Thymus (tissue), 11 donors: Measurements from ENCODE around the gene ZNF674. TPM values are rescaled to one million over a fixed set of nuclear protein-coding genes. Genes with fewer than 3 reads are reported as not detected.
A peak's percentile ranks its signal among the peaks of the same experiment; 100 is the strongest.

ENCODE experiments used
- DNase-seq, 9 donors: peaks; one replicate each; pipeline ENCODE4 v3.0.0-alpha.2; 2013; ENCODE audit warnings: low spot score in 9 of 9, low read depth in 6 of 9, missing footprints in 1 of 9
- H3K27ac ChIP-seq, 2 donors: one replicate each; pipeline ENCODE4 v1.5.1; 2013; ENCODE audit warnings: control low read depth in 1 of 2, low read depth in 1 of 2, low read length in 1 of 2, mild to moderate bottlenecking in 1 of 2, moderate library complexity in 1 of 2
- H3K27me3 ChIP-seq, 2 donors: one replicate each; pipeline ENCODE4 v1.5.1; 2013; ENCODE audit warnings: low read length in 1 of 2; ENCODE audit not compliant: control insufficient read depth in 2 of 2, insufficient read depth in 1 of 2
- H3K36me3 ChIP-seq, 2 donors: one replicate each; pipeline ENCODE4 v1.5.1; 2013; ENCODE audit warnings: low read length in 1 of 2, mild to moderate bottlenecking in 1 of 2, moderate library complexity in 1 of 2; ENCODE audit not compliant: control insufficient read depth in 2 of 2, insufficient read depth in 2 of 2
- H3K4me1 ChIP-seq, 2 donors: one replicate each; pipeline ENCODE4 v1.5.1; 2013; ENCODE audit warnings: low read length in 2 of 2; ENCODE audit not compliant: control insufficient read depth in 2 of 2, insufficient read depth in 2 of 2
- H3K4me3 ChIP-seq, 2 donors: one replicate each; pipeline ENCODE4 v1.5.1; 2013; ENCODE audit warnings: low read length in 2 of 2, control low read depth in 1 of 2, mild to moderate bottlenecking in 1 of 2
- H3K9me3 ChIP-seq, 2 donors: one replicate each; pipeline ENCODE4 v1.5.1; 2013; ENCODE audit warnings: low read length in 1 of 2, mild to moderate bottlenecking in 1 of 2; ENCODE audit not compliant: control insufficient read depth in 2 of 2, insufficient read depth in 1 of 2
- WGBS: extraction: QIAGEN DNeasy Blood & Tissue Kit; methylation state at CpG from one replicate; pipeline ENCODE4 v1.1.7; 2013; 5-methylcytosine and 5-hydroxymethylcytosine counted together
- polyA plus RNA-seq: library from polyadenylated mRNA; stranded (reverse); fragments of 200-250 nt; gene quantifications from one replicate; pipeline ENCODE4 v1.2.3, GENCODE V29; 2013
- total RNA-seq: library from RNA; stranded (reverse); fragments of 120-200 nt; gene quantifications from one replicate; pipeline ENCODE4 v1.2.4, GENCODE V29; 2013
- donor health status: healthy.

The ZNF674 gene
- total and polyA plus RNA-seq, 2 donors, result 2.8 to 3.8 TPM

DNA sequence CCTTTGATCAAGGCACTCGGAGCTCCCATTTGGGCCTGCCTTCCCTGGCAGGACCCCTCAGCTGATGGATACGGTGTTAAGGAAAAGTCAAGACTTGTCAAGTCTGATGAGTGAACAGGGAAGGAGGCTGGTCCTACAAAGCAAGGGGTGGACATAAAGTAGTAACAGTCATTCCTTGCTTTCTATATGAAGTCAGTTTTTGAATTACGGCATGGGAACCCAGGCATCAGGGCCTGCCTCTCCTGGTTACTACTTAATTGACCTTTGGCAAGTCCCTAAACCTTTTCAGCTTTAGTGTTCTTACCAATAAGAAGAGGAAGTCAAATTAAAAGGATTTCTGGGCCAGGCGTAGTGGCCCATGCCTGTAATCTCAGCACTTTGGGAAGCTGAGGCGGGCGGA is 35.4 kb upstream of the ZNF674 start:
- Histone ChIP-seq H3K4me1 (peaks cover 0 to 8% of the 10 kb centered on the region in 2 donors), H3K4me3 (no peak overlapping the region), H3K27me3 (no peaks in the 10 kb centered on the region), H3K36me3 (no peaks in the 10 kb centered on the region), H3K27ac (no peak overlapping the region), H3K9me3 (no peaks in the 10 kb centered on the region)
- DNase-seq, result no peak
- 93% methylated on average over 6 of the region's 6 CpGs for WGBS

DNA sequence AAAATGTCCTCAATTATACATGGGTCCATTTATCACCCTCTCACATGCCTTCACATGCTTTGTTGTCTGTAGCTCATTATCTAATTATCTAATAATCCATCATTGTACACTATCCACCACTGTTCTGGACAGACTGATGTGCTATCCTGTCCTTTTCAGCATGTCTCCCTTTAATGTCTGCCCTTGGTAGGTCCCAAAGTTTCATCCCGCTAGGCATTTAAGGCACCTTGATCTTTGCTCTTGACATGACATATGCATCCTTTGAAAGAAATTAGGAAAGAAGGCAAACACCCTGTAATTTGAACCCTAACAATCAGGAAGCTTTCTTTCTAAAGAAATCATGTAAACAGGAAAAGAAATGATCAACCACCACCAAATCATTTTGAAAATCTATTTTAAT is 34.0 kb upstream of the ZNF674 start:
- no peaks in the 10 kb centered on the region for H3K36me3 ChIP-seq
- H3K4me1 ChIP-seq, result peaks cover 5 to 16% of the 10 kb centered on the region in 2 donors
- H3K4me3 ChIP-seq, result no peak overlapping the region
- peaks cover 0 to 6% of the 10 kb centered on the region in 2 donors for H3K27me3 ChIP-seq
- DNase-seq, result no peak
- H3K27ac ChIP-seq, result no peak overlapping the region
- H3K9me3 ChIP-seq, result no peaks in the 10 kb centered on the region
- WGBS, result 98% methylated on average over 1 of the region's 1 CpG

- no peak overlapping the region for H3K4me3 ChIP-seq
- DNase-seq, result no peak
- WGBS, result 95% methylated on average over 7 of the region's 7 CpGs
- peaks cover 0 to 10% of the 10 kb centered on the region in 2 donors for H3K27me3 ChIP-seq
- H3K36me3 ChIP-seq, result no peaks in the 10 kb centered on the region
- no peak overlapping the region for H3K27ac ChIP-seq
- H3K9me3 ChIP-seq, result no peaks in the 10 kb centered on the region
- H3K4me1 ChIP-seq, result peaks cover 5 to 27% of the 10 kb centered on the region in 2 donors
Observed at GRCh38 chrX:46577221-46578005, 32.2 kb upstream of the ZNF674 start.

DNA sequence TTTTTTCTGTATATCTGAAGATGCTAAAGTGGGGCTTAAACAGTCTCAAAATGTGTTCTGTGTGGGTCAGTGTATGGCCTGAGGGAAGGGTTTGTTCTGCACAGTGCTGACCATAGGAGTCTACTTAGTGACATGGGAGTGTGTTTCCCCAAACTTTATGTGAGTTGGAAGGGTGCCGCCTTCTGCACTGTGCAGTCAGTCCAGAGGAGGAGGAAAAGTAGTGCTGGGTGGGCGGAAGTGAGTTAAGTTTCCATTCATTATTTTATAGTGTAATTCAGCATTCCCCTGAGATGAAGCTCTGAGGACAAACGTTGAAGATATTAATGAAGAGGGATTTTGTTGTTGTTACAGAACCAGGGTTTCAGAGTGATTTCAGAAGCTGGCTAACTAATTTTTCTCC is 31.2 kb upstream of the ZNF674 start:
- Histone ChIP-seq H3K4me1 (peaks cover 5 to 31% of the 10 kb centered on the region in 2 donors), H3K27me3 (peaks cover 0 to 10% of the 10 kb centered on the region in 2 donors), H3K36me3 (no peaks in the 10 kb centered on the region), H3K27ac (no peak overlapping the region), H3K4me3 (peak overlapping the region in 1 of 2 donors; percentile 5), H3K9me3 (no peaks in the 10 kb centered on the region)
- WGBS, result 91% methylated on average over 3 of the region's 3 CpGs
- DNase-seq, result no peak

GRCh38 chrX:46575991-46576392 is 30.8 kb upstream of the ZNF674 start:
- peaks cover 0 to 10% of the 10 kb centered on the region in 2 donors for H3K27me3 ChIP-seq
- H3K4me1 ChIP-seq, result peaks cover 5 to 31% of the 10 kb centered on the region in 2 donors
- peak in 1 of 9 donors; percentile 34 for DNase-seq
- peak overlapping the region in 1 of 2 donors; percentile 5 for H3K4me3 ChIP-seq
- no peaks in the 10 kb centered on the region for H3K36me3 ChIP-seq
- H3K9me3 ChIP-seq, result no peaks in the 10 kb centered on the region
- H3K27ac ChIP-seq, result no peak overlapping the region
- 22% methylated on average over 6 of the region's 6 CpGs for WGBS

DNA sequence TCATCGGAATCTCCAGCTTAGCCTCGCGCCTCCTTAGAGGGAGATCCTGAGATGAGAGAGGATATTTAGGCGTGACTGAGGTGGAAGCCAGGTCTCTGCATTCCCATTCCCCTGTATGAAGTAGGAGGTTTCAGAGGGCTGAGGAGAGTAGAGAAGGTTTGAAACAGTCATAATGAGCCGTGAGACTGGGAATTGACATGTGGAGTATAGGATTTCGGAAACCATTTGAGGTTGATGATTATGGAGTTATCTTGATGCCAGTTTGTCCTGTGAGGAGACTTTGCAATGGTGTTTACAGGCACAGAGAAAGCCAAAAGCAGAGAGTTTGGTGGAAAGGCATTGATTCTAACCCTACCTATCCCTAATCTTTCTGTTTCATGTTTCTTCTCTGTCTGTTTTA is 30.4 kb upstream of the ZNF674 start:
- 40% methylated on average over 6 of the region's 6 CpGs for WGBS
- no peaks in the 10 kb centered on the region for H3K9me3 ChIP-seq
- H3K4me1 ChIP-seq, result peaks cover 5 to 31% of the 10 kb centered on the region in 2 donors
- H3K4me3 ChIP-seq, result peak overlapping the region; percentile 30 to 60
- H3K27ac ChIP-seq, result no peak overlapping the region
- peaks cover 0 to 10% of the 10 kb centered on the region in 2 donors for H3K27me3 ChIP-seq
- DNase-seq, result no peak
- no peaks in the 10 kb centered on the region for H3K36me3 ChIP-seq

DNA sequence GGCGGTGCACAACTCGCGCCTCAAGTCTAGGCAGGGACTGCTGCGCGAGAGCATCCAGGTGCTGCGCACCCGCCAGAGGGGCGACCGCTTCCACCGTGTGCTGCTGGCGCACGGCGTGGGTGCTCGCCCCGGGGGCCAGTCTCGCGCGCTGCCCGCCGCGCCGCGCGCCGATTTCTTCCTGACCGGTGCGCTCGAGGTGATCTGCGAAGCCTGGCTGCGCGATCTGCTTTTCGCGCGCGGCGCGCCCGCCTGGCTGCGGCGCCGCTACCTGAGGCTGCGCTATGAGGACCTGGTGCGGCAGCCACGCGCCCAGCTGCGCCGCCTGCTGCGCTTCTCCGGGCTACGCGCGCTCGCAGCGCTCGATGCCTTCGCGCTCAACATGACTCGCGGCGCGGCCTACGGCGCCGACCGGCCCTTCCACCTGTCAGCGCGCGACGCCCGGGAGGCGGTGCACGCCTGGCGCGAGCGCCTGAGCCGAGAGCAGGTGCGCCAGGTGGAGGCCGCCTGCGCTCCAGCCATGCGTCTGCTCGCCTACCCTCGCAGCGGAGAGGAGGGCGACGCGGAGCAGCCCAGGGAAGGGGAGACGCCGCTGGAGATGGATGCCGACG is 29.7 kb upstream of the ZNF674 start:
- WGBS, result under 1% methylated on average over 87 of the region's 90 CpGs
- Histone ChIP-seq H3K36me3 (no peaks in the 10 kb centered on the region), H3K27ac (peak overlapping the region in 1 of 2 donors; percentile 60), H3K9me3 (no peaks in the 10 kb centered on the region), H3K4me3 (peak overlapping the region; percentile 38 to 60), H3K4me1 (peaks cover 5 to 31% of the 10 kb centered on the region in 2 donors), H3K27me3 (peaks cover 0 to 10% of the 10 kb centered on the region in 2 donors)
- peak in 4 of 9 donors; percentile 37 to 71 (median 53) for DNase-seq

- H3K9me3 ChIP-seq, result no peaks in the 10 kb centered on the region
- peaks cover 0 to 10% of the 10 kb centered on the region in 2 donors for H3K27me3 ChIP-seq
- DNase-seq, result peak in 6 of 9 donors; percentile 43 to 81 (median 60)
- H3K36me3 ChIP-seq, result no peaks in the 10 kb centered on the region
- peaks cover 5 to 31% of the 10 kb centered on the region in 2 donors for H3K4me1 ChIP-seq
- H3K27ac ChIP-seq, result peak overlapping the region; percentile 32 to 60
- peak overlapping the region; percentile 38 to 60 for H3K4me3 ChIP-seq
- WGBS, result under 1% methylated on average over 105 of the region's 107 CpGs
Observed at GRCh38 chrX:46573892-46574773, 28.9 kb upstream of the ZNF674 start.
